ENCODE measurements around the gene GNA12.

GRCh38 chr7:2819161-2819953 lies 24.8 kb downstream of the GNA12 start:
- TF ChIP-seq, protein P1, sequence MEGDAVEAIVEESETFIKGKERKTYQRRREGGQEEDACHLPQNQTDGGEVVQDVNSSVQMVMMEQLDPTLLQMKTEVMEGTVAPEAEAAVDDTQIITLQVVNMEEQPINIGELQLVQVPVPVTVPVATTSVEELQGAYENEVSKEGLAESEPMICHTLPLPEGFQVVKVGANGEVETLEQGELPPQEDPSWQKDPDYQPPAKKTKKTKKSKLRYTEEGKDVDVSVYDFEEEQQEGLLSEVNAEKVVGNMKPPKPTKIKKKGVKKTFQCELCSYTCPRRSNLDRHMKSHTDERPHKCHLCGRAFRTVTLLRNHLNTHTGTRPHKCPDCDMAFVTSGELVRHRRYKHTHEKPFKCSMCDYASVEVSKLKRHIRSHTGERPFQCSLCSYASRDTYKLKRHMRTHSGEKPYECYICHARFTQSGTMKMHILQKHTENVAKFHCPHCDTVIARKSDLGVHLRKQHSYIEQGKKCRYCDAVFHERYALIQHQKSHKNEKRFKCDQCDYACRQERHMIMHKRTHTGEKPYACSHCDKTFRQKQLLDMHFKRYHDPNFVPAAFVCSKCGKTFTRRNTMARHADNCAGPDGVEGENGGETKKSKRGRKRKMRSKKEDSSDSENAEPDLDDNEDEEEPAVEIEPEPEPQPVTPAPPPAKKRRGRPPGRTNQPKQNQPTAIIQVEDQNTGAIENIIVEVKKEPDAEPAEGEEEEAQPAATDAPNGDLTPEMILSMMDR (IDR thresholded peaks at IDR 0.05), result no peak
- TF ChIP-seq POLR2A (IDR thresholded peaks at IDR 0.05) (no peak), POLR2AphosphoS5 (IDR thresholded peaks at IDR 0.05) (no peak)

All from gastroesophageal sphincter (tissue), 3 donors.